Stimulated activated naive CD8-positive, alpha-beta T cell treated with anti-CD3 and anti-CD28 coated beads, Interleukin-15, amount 100 ng/mL, for 72 hours (primary cell): ENCODE data around the gene GPR137C.
"Not testable (repeated sequence)": the region's sequence is repeated elsewhere in the genome, so short reads cannot be mapped to it uniquely, and the experiment has no call there.

Experiments used
- ATAC-seq: fragments of 150-1000 bp; cut with Tn5 transposase; 2 replicates; pipeline ENCODE4 v1.10.0; 2021; ENCODE audit warnings: mild to moderate bottlenecking, moderate library complexity
- DNase-seq, 2 donors: peaks; one replicate each; pipeline ENCODE4 v3.0.0; 2021 to 2022
- H3K27ac Mint-ChIP-seq, 2 donors: one replicate each; pipeline ENCODE4 v1.8.0; 2022; ENCODE audit warnings: mild to moderate bottlenecking in 2 of 2, mixed read lengths in 2 of 2, moderate library complexity in 2 of 2
- H3K27me3 Mint-ChIP-seq: one replicate; pipeline ENCODE4 v1.8.0; 2022; ENCODE audit warnings: mixed read lengths
- H3K4me1 Mint-ChIP-seq: one replicate; pipeline ENCODE4 v1.8.0; 2022; ENCODE audit warnings: mild to moderate bottlenecking, mixed read lengths
- H3K4me3 Mint-ChIP-seq, 2 donors: one replicate each; pipeline ENCODE4 v1.8.0; 2022; ENCODE audit warnings: mild to moderate bottlenecking in 2 of 2, mixed read lengths in 2 of 2, moderate library complexity in 1 of 2
- H3K9me3 Mint-ChIP-seq, 2 donors: one replicate each; pipeline ENCODE4 v1.8.0; 2022; ENCODE audit warnings: mixed read lengths in 2 of 2

Gene GPR137C

GRCh38 chr14:52551205-52551604 is 1.4 kb upstream of the GPR137C start:
- H3K27ac Mint-ChIP-seq, result no peak overlapping the region

DNA sequence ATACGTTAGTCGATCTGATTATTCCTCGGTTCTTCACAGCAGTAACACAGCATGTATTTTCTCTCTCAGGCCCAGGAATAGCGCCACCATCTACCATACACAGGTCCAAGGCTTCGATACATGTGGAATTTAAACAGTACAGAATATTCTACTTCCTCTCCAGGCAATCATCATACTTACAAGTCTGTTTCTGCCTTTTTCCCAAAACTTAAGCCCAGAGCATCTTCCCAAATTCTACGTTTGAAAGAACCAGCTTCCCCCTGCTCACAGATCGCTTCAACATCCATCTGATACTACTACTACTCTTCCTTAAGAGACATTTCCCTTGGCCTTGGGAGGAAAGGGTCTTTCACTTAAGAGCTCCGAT is 957 bp upstream of the GPR137C start:
- no peak for DNase-seq
- Mint-ChIP-seq H3K27ac (peak overlapping the region; percentile 91 to 94), H3K9me3 (no peaks in the 10 kb centered on the region), H3K4me3 (peak overlapping the region; percentile 93 to 95), H3K27me3 (peaks cover 9% of the 10 kb centered on the region), H3K4me1 (peaks cover 29% of the 10 kb centered on the region)
- ATAC-seq, result no peak

More at GRCh38 chr14:52551205-52551604, 1.4 kb upstream of the GPR137C start:
- DNase-seq (no peak), ATAC-seq (no peak)
- Mint-ChIP-seq H3K27me3 (peaks cover 9% of the 10 kb centered on the region), H3K4me3 (peak overlapping the region; percentile 93 to 95), H3K4me1 (peaks cover 32% of the 10 kb centered on the region), H3K9me3 (no peaks in the 10 kb centered on the region)

DNA sequence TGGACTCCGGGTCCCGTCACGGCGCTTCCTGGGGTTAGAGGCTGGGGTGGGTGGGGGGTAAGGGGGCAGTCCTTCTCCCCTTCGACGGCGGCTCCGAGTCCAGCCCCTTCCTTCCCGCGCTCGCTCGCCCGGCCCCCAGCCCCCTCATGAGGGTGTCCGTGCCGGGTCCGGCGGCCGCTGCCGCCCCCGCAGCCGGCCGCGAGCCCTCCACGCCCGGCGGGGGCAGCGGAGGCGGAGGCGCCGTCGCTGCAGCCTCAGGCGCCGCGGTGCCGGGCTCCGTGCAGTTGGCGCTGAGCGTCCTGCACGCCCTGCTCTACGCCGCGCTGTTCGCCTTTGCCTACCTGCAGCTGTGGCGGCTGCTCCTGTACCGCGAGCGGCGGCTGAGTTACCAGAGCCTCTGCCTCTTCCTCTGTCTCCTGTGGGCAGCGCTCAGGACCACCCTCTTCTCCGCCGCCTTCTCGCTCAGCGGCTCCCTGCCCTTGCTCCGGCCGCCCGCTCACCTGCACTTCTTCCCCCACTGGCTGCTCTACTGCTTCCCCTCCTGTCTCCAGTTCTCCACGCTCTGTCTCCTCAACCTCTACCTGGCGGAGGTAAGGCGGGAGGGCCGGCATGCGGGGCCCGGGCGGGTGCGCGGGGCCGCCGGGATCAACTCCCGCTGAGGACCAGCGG is 500 bp downstream of the GPR137C start:
- Mint-ChIP-seq H3K9me3 (no peaks in the 10 kb centered on the region), H3K27me3 (peaks cover 9% of the 10 kb centered on the region), H3K4me1 (peaks cover 27% of the 10 kb centered on the region), H3K27ac (peak overlapping the region in 1 of 2 donors; percentile 23), H3K4me3 (peak overlapping the region; percentile 93 to 95)
- DNase-seq (peak; percentile 55 to 66), ATAC-seq (peak; percentile 58)

- H3K9me3 Mint-ChIP-seq, result no peaks in the 10 kb centered on the region
- ATAC-seq (peak; percentile 19), DNase-seq (peak; percentile 73 to 80)
- H3K4me3 Mint-ChIP-seq, result peak overlapping the region; percentile 91 to 93
- H3K27ac Mint-ChIP-seq, result peak overlapping the region; percentile 69 to 86
- H3K27me3 Mint-ChIP-seq, result peaks cover 9% of the 10 kb centered on the region
- peaks cover 26% of the 10 kb centered on the region for H3K4me1 Mint-ChIP-seq
Measured at GRCh38 chr14:52553671-52554575, 1.3 kb downstream of the GPR137C start.

DNA sequence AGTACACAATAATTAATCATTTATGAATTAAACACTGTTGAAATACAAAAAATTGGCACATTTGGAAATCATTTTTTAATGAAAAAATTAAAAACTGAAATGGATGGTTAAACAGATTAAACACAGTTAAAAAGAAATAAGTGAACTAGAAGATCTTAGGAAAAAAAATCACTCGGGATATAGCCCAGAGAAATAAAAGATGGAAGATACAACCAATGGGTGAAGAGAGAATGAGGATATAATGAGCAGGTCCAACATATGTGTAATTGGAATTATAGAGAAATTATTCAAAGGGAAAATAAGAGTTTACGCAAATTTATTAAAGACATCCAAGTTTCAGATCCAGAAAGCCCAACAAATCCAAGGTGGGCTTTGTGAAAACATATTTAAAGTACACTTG is 6.1 kb downstream of the GPR137C start:
- ATAC-seq (no peak), DNase-seq (no peak)
- H3K9me3 Mint-ChIP-seq, result no peaks in the 10 kb centered on the region
- H3K27me3 Mint-ChIP-seq, result peaks cover 9% of the 10 kb centered on the region
- H3K4me1 Mint-ChIP-seq, result peaks cover 5% of the 10 kb centered on the region
- no peak overlapping the region for H3K4me3 Mint-ChIP-seq
- H3K27ac Mint-ChIP-seq, result no peak overlapping the region

DNA sequence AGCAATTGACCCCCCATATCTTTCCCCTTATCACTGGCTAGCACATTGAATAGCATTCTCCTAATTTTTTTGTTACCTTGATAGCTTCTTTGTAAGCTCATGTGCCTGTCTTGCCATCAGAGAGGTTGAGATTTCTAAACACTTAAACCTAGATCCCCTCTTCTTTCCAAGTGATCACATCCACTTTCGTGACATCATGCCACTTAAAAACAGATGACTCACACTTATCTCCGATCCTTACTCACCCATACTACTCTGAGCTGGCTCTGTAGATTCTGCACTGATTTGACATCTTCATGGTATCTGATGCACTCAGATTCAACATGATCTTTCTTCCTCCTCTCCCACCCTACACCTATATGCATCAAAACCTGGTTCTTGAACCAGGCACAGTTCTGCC is 10.5 kb downstream of the GPR137C start:
- peaks cover 10% of the 10 kb centered on the region for H3K27me3 Mint-ChIP-seq
- DNase-seq (no peak), ATAC-seq (no peak)
- H3K4me1 Mint-ChIP-seq, result no peaks in the 10 kb centered on the region
- no peak overlapping the region for H3K27ac Mint-ChIP-seq
- no peaks in the 10 kb centered on the region for H3K9me3 Mint-ChIP-seq
- no peak overlapping the region for H3K4me3 Mint-ChIP-seq

GRCh38 chr14:52568454-52568853 is 15.8 kb downstream of the GPR137C start:
- peaks cover 10% of the 10 kb centered on the region for H3K27me3 Mint-ChIP-seq
- H3K4me1 Mint-ChIP-seq, DNase-seq, H3K27ac Mint-ChIP-seq, ATAC-seq, H3K4me3 Mint-ChIP-seq: not testable (repeated sequence)
- H3K9me3 Mint-ChIP-seq, result peaks cover 37 to 45% of the 10 kb centered on the region in 2 donors

- ATAC-seq, result no peak
- no peak overlapping the region for H3K4me3 Mint-ChIP-seq
- H3K4me1 Mint-ChIP-seq, result no peaks in the 10 kb centered on the region
Measured at GRCh38 chr14:52575858-52576257, 23.2 kb downstream of the GPR137C start.

DNA sequence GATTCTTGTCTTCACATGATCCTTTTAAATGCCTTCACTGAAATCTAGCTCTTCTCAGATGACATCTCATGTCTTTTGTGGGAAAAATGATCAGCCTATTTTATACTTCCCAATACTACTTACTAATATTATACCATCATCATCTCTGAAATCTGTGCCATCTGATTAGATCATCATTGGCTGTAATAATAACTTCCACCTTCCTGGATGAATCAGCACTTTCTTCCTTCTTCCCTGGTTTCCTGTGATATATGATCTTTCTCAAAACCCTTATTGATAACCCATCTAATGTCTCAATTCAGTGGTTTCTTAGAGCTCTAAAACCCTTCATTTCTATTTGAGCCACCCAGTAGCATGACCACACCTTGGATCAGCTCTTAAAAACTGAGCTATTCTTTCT is 30.9 kb downstream of the GPR137C start:
- ATAC-seq (no peak), DNase-seq (no peak)
- Mint-ChIP-seq H3K9me3 (no peaks in the 10 kb centered on the region), H3K27me3 (no peaks in the 10 kb centered on the region), H3K4me1 (no peaks in the 10 kb centered on the region), H3K4me3 (no peak overlapping the region), H3K27ac (no peak overlapping the region)

More at GRCh38 chr14:52575858-52576257, 23.2 kb downstream of the GPR137C start:
- no peak for DNase-seq
- H3K27me3 Mint-ChIP-seq, result no peaks in the 10 kb centered on the region
- peaks cover 18 to 28% of the 10 kb centered on the region in 2 donors for H3K9me3 Mint-ChIP-seq
- H3K27ac Mint-ChIP-seq, result no peak overlapping the region

GRCh38 chr14:52589646-52590045 is 37.0 kb downstream of the GPR137C start:
- ATAC-seq (no peak), DNase-seq (no peak)
- H3K9me3 Mint-ChIP-seq, result peaks cover 8 to 12% of the 10 kb centered on the region in 2 donors
- no peaks in the 10 kb centered on the region for H3K27me3 Mint-ChIP-seq
- no peak overlapping the region for H3K27ac Mint-ChIP-seq
- no peaks in the 10 kb centered on the region for H3K4me1 Mint-ChIP-seq
- H3K4me3 Mint-ChIP-seq, result no peak overlapping the region

- Mint-ChIP-seq H3K9me3 (peaks cover 11 to 14% of the 10 kb centered on the region in 2 donors), H3K4me3 (no peak overlapping the region), H3K27ac (no peak overlapping the region), H3K27me3 (no peaks in the 10 kb centered on the region), H3K4me1 (no peaks in the 10 kb centered on the region)
- ATAC-seq (no peak), DNase-seq (no peak)
Measured at GRCh38 chr14:52590318-52590717, 37.7 kb downstream of the GPR137C start.

- DNase-seq (no peak), ATAC-seq (no peak)
- Mint-ChIP-seq H3K9me3 (peaks cover 17 to 21% of the 10 kb centered on the region in 2 donors), H3K27me3 (no peaks in the 10 kb centered on the region), H3K27ac (no peak overlapping the region), H3K4me1 (no peaks in the 10 kb centered on the region), H3K4me3 (no peak overlapping the region)
Measured at GRCh38 chr14:52596320-52596719, 43.7 kb downstream of the GPR137C start.

- ATAC-seq (no peak), DNase-seq (no peak)
- peaks cover 17% of the 10 kb centered on the region in 2 donors for H3K9me3 Mint-ChIP-seq
- H3K4me3 Mint-ChIP-seq, result no peak overlapping the region
- no peaks in the 10 kb centered on the region for H3K4me1 Mint-ChIP-seq
- H3K27me3 Mint-ChIP-seq, result no peaks in the 10 kb centered on the region
- no peak overlapping the region for H3K27ac Mint-ChIP-seq
Measured at GRCh38 chr14:52596861-52597260, 44.2 kb downstream of the GPR137C start.

DNA sequence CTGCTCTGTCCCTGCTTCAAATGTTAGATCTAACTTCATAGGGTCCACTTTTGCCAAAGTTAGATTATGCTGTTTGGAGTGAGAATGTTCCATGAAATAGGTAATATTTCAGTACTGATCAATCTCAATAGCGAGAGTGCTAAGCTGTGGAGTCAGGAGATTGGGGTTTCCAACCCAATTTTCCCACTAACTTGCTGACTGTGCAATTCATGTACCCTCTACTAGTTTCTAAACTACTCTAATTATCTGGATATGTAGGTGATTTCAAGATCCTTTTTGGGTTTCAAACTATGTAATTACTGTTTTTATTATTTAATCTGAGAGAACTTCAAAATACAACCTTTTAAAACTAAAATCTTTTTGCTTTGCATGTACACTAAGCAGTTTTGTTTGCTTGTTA is 45.9 kb downstream of the GPR137C start:
- ATAC-seq (no peak), DNase-seq (no peak)
- Mint-ChIP-seq H3K9me3 (peaks cover 16 to 17% of the 10 kb centered on the region in 2 donors), H3K27me3 (no peaks in the 10 kb centered on the region), H3K4me1 (no peaks in the 10 kb centered on the region), H3K27ac (no peak overlapping the region), H3K4me3 (no peak overlapping the region)

- Mint-ChIP-seq H3K27me3 (no peaks in the 10 kb centered on the region), H3K4me1 (no peaks in the 10 kb centered on the region), H3K27ac (no peak overlapping the region), H3K4me3 (no peak overlapping the region), H3K9me3 (peaks cover 6 to 17% of the 10 kb centered on the region in 2 donors)
- ATAC-seq (no peak), DNase-seq (no peak)
Measured at GRCh38 chr14:52599974-52600373, 47.3 kb downstream of the GPR137C start.

DNA sequence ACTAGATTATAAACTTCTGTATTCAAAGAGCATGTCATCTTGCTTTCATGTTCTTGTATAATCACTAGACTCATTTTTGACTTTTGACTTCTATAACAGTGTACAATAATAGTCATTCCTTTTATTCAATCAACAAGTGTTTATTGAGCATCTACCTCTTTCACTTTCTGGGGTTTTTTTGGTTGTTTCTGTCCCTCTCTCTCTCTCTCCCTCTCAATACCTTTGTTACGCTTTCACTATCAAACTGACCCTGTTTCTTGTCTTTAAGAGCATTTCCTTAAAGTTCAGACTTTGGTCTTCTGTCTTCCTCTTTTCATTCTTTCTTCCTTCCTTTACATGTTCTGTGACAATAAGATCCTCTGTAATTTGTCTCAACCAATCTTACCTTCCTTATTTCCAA is 49.5 kb downstream of the GPR137C start:
- no peaks in the 10 kb centered on the region for H3K4me1 Mint-ChIP-seq
- DNase-seq (no peak), ATAC-seq (no peak)
- no peak overlapping the region for H3K4me3 Mint-ChIP-seq
- no peak overlapping the region for H3K27ac Mint-ChIP-seq
- H3K27me3 Mint-ChIP-seq, result no peaks in the 10 kb centered on the region
- peaks cover 1 to 7% of the 10 kb centered on the region in 2 donors for H3K9me3 Mint-ChIP-seq
